GM18520 (cell line): ENCODE measurements around the gene VPS45.
"Not testable (repeated sequence)": the region's sequence is repeated elsewhere in the genome, so short reads cannot be mapped to it uniquely, and the experiment has no call there.

Experiments used
- ATAC-seq: cut with Tn5 transposase; IDR thresholded peaks from one replicate; pipeline ENCODE4 v1.9.1; 2021; ENCODE audit not compliant: unreplicated experiment

VPS45 gene

GRCh38 chr1:150126811-150127210 lies 59.2 kb downstream of the VPS45 start:
- ATAC-seq, result no peak

GRCh38 chr1:150127464-150127863 lies 59.9 kb downstream of the VPS45 start:
- ATAC-seq, result no peak

GRCh38 chr1:150127868-150128267 lies 60.3 kb downstream of the VPS45 start:
- no peak for ATAC-seq

GRCh38 chr1:150132372-150132771 lies 64.8 kb downstream of the VPS45 start:
- ATAC-seq, result no peak

- no peak for ATAC-seq
Observed at GRCh38 chr1:150134537-150134936, 67.0 kb downstream of the VPS45 start.

- ATAC-seq, result not testable (repeated sequence)
Observed at GRCh38 chr1:150135400-150135799, 67.8 kb downstream of the VPS45 start.

- ATAC-seq, result no peak
Observed at GRCh38 chr1:150138044-150138443, 70.5 kb downstream of the VPS45 start.

- ATAC-seq, result no peak
Observed at GRCh38 chr1:150141452-150141851, 73.9 kb downstream of the VPS45 start.

GRCh38 chr1:150142083-150142482 lies 74.5 kb downstream of the VPS45 start:
- no peak for ATAC-seq

GRCh38 chr1:150144606-150145005 lies 77.0 kb downstream of the VPS45 start:
- ATAC-seq, result no peak

- ATAC-seq, result not testable (repeated sequence)
Observed at GRCh38 chr1:150146016-150146415, 78.4 kb downstream of the VPS45 start.

- ATAC-seq, result no peak
Observed at GRCh38 chr1:150146849-150147542, 79.4 kb downstream of the VPS45 start.

GRCh38 chr1:150148837-150149270 lies 81.3 kb downstream of the VPS45 start:
- no peak for ATAC-seq

GRCh38 chr1:150149271-150150132 lies 81.9 kb downstream of the VPS45 start, which contains the start of gene PLEKHO1:
PLEKHO1 (plus strand) TSS chr1:150149916; CDS start chr1:150150258, 342 bp downstream.
- ATAC-seq, result no peak

GRCh38 chr1:150150133-150151021 lies 82.8 kb downstream of the VPS45 start:
- ATAC-seq, result no peak

- no peak for ATAC-seq
Observed at GRCh38 chr1:150151291-150152181, 84.0 kb downstream of the VPS45 start.

GRCh38 chr1:150152182-150152536 lies 84.6 kb downstream of the VPS45 start:
- no peak for ATAC-seq

GRCh38 chr1:150152772-150153456 lies 85.3 kb downstream of the VPS45 start:
- ATAC-seq, result no peak

GRCh38 chr1:150154143-150154542 lies 86.6 kb downstream of the VPS45 start:
- ATAC-seq, result no peak
